ENCODE measurements around the gene PISD.

PISD gene

DNA sequence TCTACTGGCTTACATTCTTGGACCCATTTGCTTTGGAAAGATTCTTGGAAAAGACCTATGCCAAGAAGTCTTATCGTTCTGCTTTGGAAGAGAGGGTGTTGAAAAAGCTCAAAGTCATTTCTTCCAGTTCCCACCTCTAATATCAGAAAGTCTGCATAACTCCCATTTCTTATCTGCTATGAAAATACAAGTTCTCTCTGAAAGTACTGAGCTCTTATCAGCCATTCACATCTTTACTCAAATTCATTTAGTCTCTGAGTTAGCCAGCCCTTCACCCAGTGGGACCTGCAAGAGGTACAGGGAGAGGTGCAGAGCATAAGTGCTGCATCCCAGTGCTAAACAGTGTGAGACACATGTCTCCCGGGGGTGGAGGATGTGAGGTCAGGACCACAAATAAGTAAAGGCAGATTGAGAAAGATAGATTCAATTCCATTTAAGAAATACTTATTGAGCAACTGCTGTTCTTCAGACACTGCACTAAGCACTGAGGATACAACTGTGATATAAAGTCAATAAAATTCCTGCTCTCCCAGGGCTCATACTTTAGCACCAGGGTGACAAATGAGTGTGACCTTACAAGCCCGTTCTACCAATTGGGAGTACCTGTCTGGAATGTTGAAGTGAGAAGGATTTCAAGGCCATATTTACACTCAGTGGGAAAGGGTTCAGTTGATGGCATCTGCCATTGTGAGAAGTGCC lies 76.7 kb downstream of the PISD start:
- Histone ChIP-seq H3K4me3 (ENCODE audit: low read depth in 1 of 2, low read length in 1 of 2) (no peak overlapping the region), H3K36me3 (peaks cover 39% of the 10 kb centered on the region), H3K27ac (peak overlapping the region; percentile 19), H3K9me3 (no peaks in the 10 kb centered on the region), H3K27me3 (no peaks in the 10 kb centered on the region), H3K4me1 (ENCODE audit: control insufficient read depth in 1 of 2, insufficient read depth in 1 of 2, low read depth in 1 of 2, low read length in 1 of 2) (peaks cover 36 to 37% of the 10 kb centered on the region in 2 experiments)
- TF ChIP-seq, protein P1, sequence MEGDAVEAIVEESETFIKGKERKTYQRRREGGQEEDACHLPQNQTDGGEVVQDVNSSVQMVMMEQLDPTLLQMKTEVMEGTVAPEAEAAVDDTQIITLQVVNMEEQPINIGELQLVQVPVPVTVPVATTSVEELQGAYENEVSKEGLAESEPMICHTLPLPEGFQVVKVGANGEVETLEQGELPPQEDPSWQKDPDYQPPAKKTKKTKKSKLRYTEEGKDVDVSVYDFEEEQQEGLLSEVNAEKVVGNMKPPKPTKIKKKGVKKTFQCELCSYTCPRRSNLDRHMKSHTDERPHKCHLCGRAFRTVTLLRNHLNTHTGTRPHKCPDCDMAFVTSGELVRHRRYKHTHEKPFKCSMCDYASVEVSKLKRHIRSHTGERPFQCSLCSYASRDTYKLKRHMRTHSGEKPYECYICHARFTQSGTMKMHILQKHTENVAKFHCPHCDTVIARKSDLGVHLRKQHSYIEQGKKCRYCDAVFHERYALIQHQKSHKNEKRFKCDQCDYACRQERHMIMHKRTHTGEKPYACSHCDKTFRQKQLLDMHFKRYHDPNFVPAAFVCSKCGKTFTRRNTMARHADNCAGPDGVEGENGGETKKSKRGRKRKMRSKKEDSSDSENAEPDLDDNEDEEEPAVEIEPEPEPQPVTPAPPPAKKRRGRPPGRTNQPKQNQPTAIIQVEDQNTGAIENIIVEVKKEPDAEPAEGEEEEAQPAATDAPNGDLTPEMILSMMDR (IDR thresholded peaks at IDR 0.05) = no peak

DNA sequence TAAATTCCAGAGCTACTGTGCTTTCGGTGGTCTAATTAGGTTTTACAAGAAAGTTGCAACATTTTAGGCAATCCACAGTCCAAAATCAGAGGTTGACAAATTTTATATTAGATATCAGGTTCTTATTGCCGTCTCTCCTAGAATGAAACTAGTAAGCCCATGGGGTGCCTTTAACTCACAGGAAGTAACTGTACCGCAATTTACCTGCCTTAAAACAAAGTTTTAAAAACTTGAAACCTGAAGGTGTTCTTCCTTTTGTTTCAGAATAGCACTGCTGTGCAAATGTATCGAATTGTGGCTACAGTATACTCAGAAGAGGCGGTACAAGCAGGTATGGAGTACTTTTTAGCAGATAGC lies 77.2 kb downstream of the PISD start:
- no peaks in the 10 kb centered on the region for H3K9me3 ChIP-seq
- peaks cover 44% of the 10 kb centered on the region for H3K36me3 ChIP-seq
- TF ChIP-seq, protein P1 (IDR thresholded peaks at IDR 0.05) = no peak
- H3K27ac ChIP-seq = no peak overlapping the region
- H3K4me1 ChIP-seq (ENCODE audit: control insufficient read depth in 1 of 2, insufficient read depth in 1 of 2, low read depth in 1 of 2, low read length in 1 of 2) = peaks cover 36 to 37% of the 10 kb centered on the region in 2 experiments
- no peak overlapping the region for H3K4me3 ChIP-seq (ENCODE audit: low read depth in 1 of 2, low read length in 1 of 2)
- H3K27me3 ChIP-seq = no peaks in the 10 kb centered on the region

DNA sequence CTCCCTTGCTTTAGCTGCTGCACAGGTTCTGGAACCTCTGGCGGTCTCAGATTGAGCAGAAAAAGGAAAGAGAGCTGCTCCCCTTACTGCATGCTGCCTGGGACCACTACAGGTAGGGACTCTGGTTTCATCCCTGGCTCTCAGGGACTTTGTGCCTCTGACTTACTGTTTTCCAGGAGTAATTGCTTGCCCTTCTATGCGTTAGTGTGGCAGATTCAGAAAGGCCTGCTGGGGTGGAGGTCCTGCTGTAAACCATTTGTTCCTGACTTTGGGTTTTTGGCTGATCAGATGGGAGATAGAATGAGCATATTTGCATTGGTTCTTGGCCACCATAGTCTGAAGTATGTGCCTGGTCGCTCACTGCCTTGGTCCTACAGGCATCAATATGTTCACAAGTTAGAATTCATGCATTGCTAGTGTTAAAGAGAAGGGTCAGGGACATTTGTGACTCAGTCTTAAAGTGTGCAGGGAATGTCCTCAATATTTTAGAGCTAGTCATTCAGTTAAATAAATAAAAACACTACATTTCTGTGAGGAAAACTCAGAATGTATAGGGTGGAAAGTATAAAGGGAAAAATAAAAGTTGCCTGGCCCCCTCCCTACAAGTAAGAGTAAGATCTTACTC lies 78.0 kb downstream of the PISD start:
- H3K4me3 ChIP-seq (ENCODE audit: low read depth in 1 of 2, low read length in 1 of 2) = no peak overlapping the region
- peaks cover 30 to 33% of the 10 kb centered on the region in 2 experiments for H3K4me1 ChIP-seq (ENCODE audit: control insufficient read depth in 1 of 2, insufficient read depth in 1 of 2, low read depth in 1 of 2, low read length in 1 of 2)
- peaks cover 49% of the 10 kb centered on the region for H3K36me3 ChIP-seq
- no peaks in the 10 kb centered on the region for H3K27me3 ChIP-seq
- H3K27ac ChIP-seq = no peak overlapping the region
- TF ChIP-seq, protein P1 (IDR thresholded peaks at IDR 0.05) = no peak
- H3K9me3 ChIP-seq = no peaks in the 10 kb centered on the region

DNA sequence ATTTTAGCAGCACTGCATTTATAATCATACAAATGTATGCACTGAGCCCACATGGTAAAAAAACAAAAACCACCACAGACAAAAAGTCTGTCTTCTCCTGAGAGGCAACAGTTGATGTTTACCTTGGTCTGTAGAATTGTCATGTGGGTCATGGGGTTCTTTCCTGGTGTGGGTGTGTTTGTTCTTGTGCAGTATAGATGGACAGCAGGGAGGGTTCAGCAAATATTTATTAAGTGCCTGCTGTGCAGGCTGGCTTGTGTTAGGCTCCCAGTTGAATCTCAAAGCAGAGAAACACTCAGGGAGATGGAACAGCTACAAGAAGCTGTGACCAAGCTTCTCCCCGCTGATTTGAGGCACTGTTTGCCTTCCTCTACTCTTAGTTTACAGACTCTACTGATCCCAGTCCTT lies 82.2 kb downstream of the PISD start:
- H3K4me3 ChIP-seq (ENCODE audit: low read depth in 1 of 2, low read length in 1 of 2) = no peak overlapping the region
- peaks cover 63% of the 10 kb centered on the region for H3K36me3 ChIP-seq
- H3K4me1 ChIP-seq (ENCODE audit: control insufficient read depth in 1 of 2, insufficient read depth in 1 of 2, low read depth in 1 of 2, low read length in 1 of 2) = peaks cover 11 to 15% of the 10 kb centered on the region in 2 experiments
- TF ChIP-seq, protein P1 (IDR thresholded peaks at IDR 0.05) = no peak
- H3K27me3 ChIP-seq = no peaks in the 10 kb centered on the region
- no peak overlapping the region for H3K27ac ChIP-seq
- no peaks in the 10 kb centered on the region for H3K9me3 ChIP-seq

DNA sequence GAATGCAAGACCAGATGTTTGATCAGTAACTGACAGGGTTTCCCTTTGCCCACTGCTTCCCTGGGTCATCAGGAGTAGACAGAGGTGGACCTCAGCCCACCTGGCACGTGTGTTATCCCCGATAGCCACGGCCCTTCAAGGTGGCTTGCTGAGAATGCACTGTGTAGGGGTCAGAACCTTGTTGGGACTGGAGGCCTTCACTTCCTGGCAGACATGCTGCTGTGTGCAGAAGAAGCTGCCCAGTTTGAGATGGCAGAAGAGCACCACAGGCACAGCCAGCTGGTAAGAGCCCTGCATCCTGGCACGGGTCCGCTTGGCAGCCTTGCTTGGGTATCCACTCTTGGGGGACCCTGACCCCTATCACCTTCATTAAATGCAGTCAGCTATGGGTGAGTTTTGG lies 83.8 kb downstream of the PISD start:
- Histone ChIP-seq H3K36me3 (peaks cover 70% of the 10 kb centered on the region), H3K4me1 (ENCODE audit: control insufficient read depth in 1 of 2, insufficient read depth in 1 of 2, low read depth in 1 of 2, low read length in 1 of 2) (peaks cover 7 to 9% of the 10 kb centered on the region in 2 experiments), H3K27me3 (no peaks in the 10 kb centered on the region), H3K9me3 (no peaks in the 10 kb centered on the region), H3K4me3 (ENCODE audit: low read depth in 1 of 2, low read length in 1 of 2) (no peak overlapping the region), H3K27ac (no peak overlapping the region)
- TF ChIP-seq, protein P1 (IDR thresholded peaks at IDR 0.05) = no peak

All from neutrophil (primary cell).